ENCODE results near the gene ANGEL2. TPM values are rescaled to one million over a fixed set of nuclear protein-coding genes. Genes with fewer than 3 reads are reported as not detected.
A peak's percentile ranks its signal among the peaks of the same experiment; 100 is the strongest.

The ANGEL2 gene
- polyA plus RNA-seq (2013) = 14.9 and 15.7 TPM in 2 replicates

GRCh38 chr1:213015099-213016050 lies at the start of gene ANGEL2:
ANGEL2 (minus strand) TSS chr1:213015867; CDS start chr1:213015671, 196 bp downstream.
- Histone ChIP-seq H2BK5ac (ENCODE audit: low read depth, low read length, poor library complexity) (peak within 1 kb of the TSS; percentile 70), H3K79me1 (ENCODE audit: low read length) (peaks cover 6% of the 10 kb centered on the region), H2BK120ac (ENCODE audit: insufficient read depth, low read length, poor library complexity) (peak within 1 kb of the TSS; percentile 90), H4K8ac (ENCODE audit: low read depth, low read length) (peak within 1 kb of the TSS; percentile 100), H3K18ac (ENCODE audit: low read length) (peak within 1 kb of the TSS; percentile 97), H2AK5ac (ENCODE audit: low read length) (peak within 1 kb of the TSS; percentile 54), H3K4ac (ENCODE audit: low read depth, low read length) (peak within 1 kb of the TSS; percentile 81), H3K27ac (ENCODE audit: low read depth, low read length) (peak within 1 kb of the TSS; percentile 95), H4K91ac (ENCODE audit: low read depth, low read length) (peak within 1 kb of the TSS; percentile 91), H3K4me2 (ENCODE audit: low read length) (peak within 1 kb of the TSS; percentile 68), H3K79me2 (ENCODE audit: control insufficient read depth, insufficient read depth, low read length, poor library complexity) (peaks cover 7% of the 10 kb centered on the region), H3K23ac (ENCODE audit: low read length) (no peak within 1 kb of the TSS), H3K14ac (ENCODE audit: low read length) (peak within 1 kb of the TSS; percentile 97), H2BK12ac (ENCODE audit: low read length) (no peak within 1 kb of the TSS), H4K12ac (ENCODE audit: low read depth, low read length) (peak within 1 kb of the TSS; percentile 87), H3K27me3 (ENCODE audit: insufficient read depth, low read length) (no peaks in the 10 kb centered on the region), H3K4me1 (ENCODE audit: control insufficient read depth in 1 of 2, insufficient read depth in 2 of 2, low read length in 2 of 2) (peaks cover 2% of the 10 kb centered on the region in 2 experiments), H3K4me3 (ENCODE audit: low read depth, low read length) (peak within 1 kb of the TSS; percentile 85), H2AFZ (ENCODE audit: insufficient read depth, low read length, poor library complexity) (peak within 1 kb of the TSS; percentile 91), H3K36me3 (ENCODE audit: control insufficient read depth in 1 of 2, insufficient read depth in 2 of 2, low read length in 2 of 2) (no peaks in the 10 kb centered on the region), H3K9ac (ENCODE audit: low read length) (peak within 1 kb of the TSS; percentile 93), H3K9me3 (ENCODE audit: insufficient read depth, low read depth, low read length) (no peaks in the 10 kb centered on the region)
- WGBS (ENCODE audit: extremely low coverage, insufficient coverage, insufficient read length) = no CpG with 5 or more reads among the region's 66 CpGs
- DNase-seq = peak; percentile 98 to 99

- Histone ChIP-seq H2BK120ac (ENCODE audit: insufficient read depth, low read length, poor library complexity) (no peak overlapping the region), H2AFZ (ENCODE audit: insufficient read depth, low read length, poor library complexity) (no peak overlapping the region), H3K14ac (ENCODE audit: low read length) (no peak overlapping the region), H3K27me3 (ENCODE audit: insufficient read depth, low read length) (no peaks in the 10 kb centered on the region), H2BK12ac (ENCODE audit: low read length) (no peak overlapping the region), H2AK5ac (ENCODE audit: low read length) (no peak overlapping the region), H3K4me3 (ENCODE audit: low read depth, low read length) (no peak overlapping the region), H4K8ac (ENCODE audit: low read depth, low read length) (no peak overlapping the region), H3K4me1 (ENCODE audit: control insufficient read depth in 1 of 2, insufficient read depth in 2 of 2, low read length in 2 of 2) (no peaks in the 10 kb centered on the region), H4K91ac (ENCODE audit: low read depth, low read length) (no peak overlapping the region), H3K27ac (ENCODE audit: low read depth, low read length) (no peak overlapping the region), H3K4me2 (ENCODE audit: low read length) (no peak overlapping the region), H4K12ac (ENCODE audit: low read depth, low read length) (no peak overlapping the region), H3K23ac (ENCODE audit: low read length) (no peak overlapping the region), H3K9me3 (ENCODE audit: insufficient read depth, low read depth, low read length) (no peaks in the 10 kb centered on the region), H3K36me3 (ENCODE audit: control insufficient read depth in 1 of 2, insufficient read depth in 2 of 2, low read length in 2 of 2) (peaks cover 0 to 2% of the 10 kb centered on the region in 2 experiments), H3K18ac (ENCODE audit: low read length) (no peak overlapping the region), H2BK5ac (ENCODE audit: low read depth, low read length, poor library complexity) (no peak overlapping the region), H3K4ac (ENCODE audit: low read depth, low read length) (no peak overlapping the region), H3K79me2 (ENCODE audit: control insufficient read depth, insufficient read depth, low read length, poor library complexity) (no peaks in the 10 kb centered on the region), H3K79me1 (ENCODE audit: low read length) (no peaks in the 10 kb centered on the region), H3K9ac (ENCODE audit: low read length) (no peak overlapping the region)
- no peak for DNase-seq
- WGBS (ENCODE audit: extremely low coverage, insufficient coverage, insufficient read length) = no CpG with 5 or more reads among the region's 1 CpG
Observed at GRCh38 chr1:213061263-213061662, 45.6 kb upstream of the ANGEL2 start.

GRCh38 chr1:213060836-213061235 lies 45.2 kb upstream of the ANGEL2 start:
- Histone ChIP-seq H3K9me3 (ENCODE audit: insufficient read depth, low read depth, low read length) (no peaks in the 10 kb centered on the region), H2BK5ac (ENCODE audit: low read depth, low read length, poor library complexity) (no peak overlapping the region), H3K18ac (ENCODE audit: low read length) (no peak overlapping the region), H2AK5ac (ENCODE audit: low read length) (no peak overlapping the region), H4K8ac (ENCODE audit: low read depth, low read length) (no peak overlapping the region), H4K91ac (ENCODE audit: low read depth, low read length) (no peak overlapping the region), H3K4ac (ENCODE audit: low read depth, low read length) (no peak overlapping the region), H3K23ac (ENCODE audit: low read length) (no peak overlapping the region), H2BK120ac (ENCODE audit: insufficient read depth, low read length, poor library complexity) (no peak overlapping the region), H3K9ac (ENCODE audit: low read length) (no peak overlapping the region), H3K4me2 (ENCODE audit: low read length) (no peak overlapping the region), H4K12ac (ENCODE audit: low read depth, low read length) (no peak overlapping the region), H3K79me2 (ENCODE audit: control insufficient read depth, insufficient read depth, low read length, poor library complexity) (no peaks in the 10 kb centered on the region), H2BK12ac (ENCODE audit: low read length) (no peak overlapping the region), H2AFZ (ENCODE audit: insufficient read depth, low read length, poor library complexity) (no peak overlapping the region), H3K36me3 (ENCODE audit: control insufficient read depth in 1 of 2, insufficient read depth in 2 of 2, low read length in 2 of 2) (peaks cover 0 to 2% of the 10 kb centered on the region in 2 experiments), H3K4me3 (ENCODE audit: low read depth, low read length) (no peak overlapping the region), H3K4me1 (ENCODE audit: control insufficient read depth in 1 of 2, insufficient read depth in 2 of 2, low read length in 2 of 2) (no peaks in the 10 kb centered on the region), H3K27ac (ENCODE audit: low read depth, low read length) (no peak overlapping the region), H3K27me3 (ENCODE audit: insufficient read depth, low read length) (no peaks in the 10 kb centered on the region), H3K79me1 (ENCODE audit: low read length) (no peaks in the 10 kb centered on the region), H3K14ac (ENCODE audit: low read length) (no peak overlapping the region)
- WGBS (ENCODE audit: extremely low coverage, insufficient coverage, insufficient read length) = no CpG with 5 or more reads among the region's 2 CpGs
- peak; percentile 64 to 72 for DNase-seq

GRCh38 chr1:213057264-213058059 lies 41.8 kb upstream of the ANGEL2 start:
- no peaks in the 10 kb centered on the region for H3K27me3 ChIP-seq (ENCODE audit: insufficient read depth, low read length)
- no peak overlapping the region for H3K9ac ChIP-seq (ENCODE audit: low read length)
- H3K4me2 ChIP-seq (ENCODE audit: low read length) = no peak overlapping the region
- no peak overlapping the region for H4K8ac ChIP-seq (ENCODE audit: low read depth, low read length)
- no peak overlapping the region for H3K14ac ChIP-seq (ENCODE audit: low read length)
- H3K18ac ChIP-seq (ENCODE audit: low read length) = no peak overlapping the region
- H3K23ac ChIP-seq (ENCODE audit: low read length) = no peak overlapping the region
- H3K4me3 ChIP-seq (ENCODE audit: low read depth, low read length) = no peak overlapping the region
- H3K79me1 ChIP-seq (ENCODE audit: low read length) = no peaks in the 10 kb centered on the region
- no peak overlapping the region for H2BK12ac ChIP-seq (ENCODE audit: low read length)
- H4K12ac ChIP-seq (ENCODE audit: low read depth, low read length) = no peak overlapping the region
- H3K4ac ChIP-seq (ENCODE audit: low read depth, low read length) = no peak overlapping the region
- no peak overlapping the region for H2AFZ ChIP-seq (ENCODE audit: insufficient read depth, low read length, poor library complexity)
- H3K9me3 ChIP-seq (ENCODE audit: insufficient read depth, low read depth, low read length) = no peaks in the 10 kb centered on the region
- DNase-seq = no peak
- no peaks in the 10 kb centered on the region for H3K79me2 ChIP-seq (ENCODE audit: control insufficient read depth, insufficient read depth, low read length, poor library complexity)
- peaks cover 0 to under 1% of the 10 kb centered on the region in 2 experiments for H3K36me3 ChIP-seq (ENCODE audit: control insufficient read depth in 1 of 2, insufficient read depth in 2 of 2, low read length in 2 of 2)
- H2AK5ac ChIP-seq (ENCODE audit: low read length) = no peak overlapping the region
- H2BK120ac ChIP-seq (ENCODE audit: insufficient read depth, low read length, poor library complexity) = no peak overlapping the region
- no peak overlapping the region for H4K91ac ChIP-seq (ENCODE audit: low read depth, low read length)
- no peak overlapping the region for H3K27ac ChIP-seq (ENCODE audit: low read depth, low read length)
- no CpG with 5 or more reads among the region's 5 CpGs for WGBS (ENCODE audit: extremely low coverage, insufficient coverage, insufficient read length)
- H3K4me1 ChIP-seq (ENCODE audit: control insufficient read depth in 1 of 2, insufficient read depth in 2 of 2, low read length in 2 of 2) = no peaks in the 10 kb centered on the region
- no peak overlapping the region for H2BK5ac ChIP-seq (ENCODE audit: low read depth, low read length, poor library complexity)
